HTR-8/SVneo (cell line): ENCODE results near the gene AGAP5.
"Not testable (repeated sequence)": the region's sequence is repeated elsewhere in the genome, so short reads cannot be mapped to it uniquely, and the experiment has no call there.

Experiments used
- DNase-seq: peaks from one replicate; pipeline ENCODE4 v3.0.0; 2011; ENCODE audit warnings: low spot score, mixed read lengths; ENCODE audit not compliant: insufficient read length
- FAIRE-seq: peaks from 2 replicates; lab custom pipeline; 2011; peaks lifted over from hg19 to GRCh38; lab: Jason Lieb, UNC

Gene AGAP5

DNA sequence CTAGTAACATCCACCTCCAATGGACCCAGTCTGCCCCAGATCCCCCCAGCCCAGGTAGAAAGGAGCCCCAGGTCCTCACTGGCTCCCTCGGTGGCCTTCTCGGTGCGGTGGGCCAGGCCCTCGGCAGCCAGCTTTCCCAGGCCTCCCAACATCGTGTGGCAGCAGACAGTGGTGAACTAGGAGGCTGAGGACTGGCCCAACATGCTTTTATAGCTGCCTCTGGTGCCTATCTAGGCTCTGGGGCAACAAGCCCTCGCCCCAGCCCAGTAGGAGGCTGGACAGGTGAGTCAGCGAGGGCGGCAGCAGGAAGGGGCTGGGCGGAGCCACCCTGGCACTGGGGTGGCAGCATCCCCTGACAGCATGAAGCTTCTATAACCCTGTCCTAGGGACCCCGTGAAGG lies 34.3 kb downstream of the AGAP5 start:
- not testable (repeated sequence) for DNase-seq, FAIRE-seq

GRCh38 chr10:73662705-73663104 lies 35.2 kb downstream of the AGAP5 start:
- not testable (repeated sequence) for FAIRE-seq, DNase-seq

DNA sequence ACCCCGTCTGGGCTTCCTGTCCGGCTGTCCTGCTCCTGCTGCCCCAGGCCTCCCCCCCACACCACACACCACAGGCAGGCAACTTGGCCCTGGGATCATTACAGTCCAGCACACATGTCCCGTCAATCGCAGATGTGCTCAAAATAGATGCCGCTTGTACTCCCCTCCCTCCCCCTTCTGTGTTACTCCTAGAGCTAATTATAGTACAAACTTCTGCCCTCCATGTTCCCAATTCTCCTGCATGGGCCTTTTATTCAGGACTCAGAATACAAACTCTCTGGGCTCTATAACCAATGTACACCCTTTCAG lies 42.0 kb downstream of the AGAP5 start, which contains the start of gene SYNPO2L:
Gene SYNPO2L, minus strand, starts transcription at position 40 of the 309 bp plus-strand sequence. CDS start 107 bp downstream, outside the sequence.
- no peak for FAIRE-seq

DNA sequence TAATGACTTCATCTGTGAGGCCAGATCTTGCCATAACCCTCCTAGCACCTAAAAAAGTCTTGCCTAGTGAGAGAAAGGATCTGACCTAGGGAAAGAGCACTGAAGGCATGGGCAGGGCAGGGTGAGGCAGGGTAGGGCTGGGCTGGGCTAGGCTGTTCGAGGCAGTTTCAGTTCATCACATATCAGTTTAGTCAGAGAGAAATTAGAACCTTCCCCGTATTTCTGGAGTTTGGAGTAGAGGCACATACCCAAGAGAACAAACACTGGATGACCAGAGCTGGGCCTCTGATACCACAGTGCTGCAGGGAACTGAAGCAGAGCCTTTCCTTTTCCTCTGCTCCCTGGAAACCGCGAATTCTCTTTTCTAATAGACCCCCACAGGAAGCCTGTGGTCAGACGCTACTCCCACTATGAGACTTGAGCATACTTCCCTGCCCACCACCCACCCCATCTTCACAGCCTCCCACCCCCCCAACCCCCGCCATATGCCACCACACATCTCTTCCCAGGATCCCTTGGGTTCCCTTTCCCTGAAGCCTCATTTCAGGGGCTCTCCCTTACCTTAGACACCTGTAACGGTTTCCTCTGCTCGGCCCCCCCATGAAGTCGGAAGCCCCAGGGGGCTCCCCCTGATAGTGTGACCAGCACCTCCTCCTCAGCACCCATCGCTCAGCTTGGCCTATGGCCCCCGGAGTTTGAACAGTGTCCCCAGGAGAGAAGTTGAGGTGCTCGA lies 42.5 kb downstream of the AGAP5 start:
- no peak for DNase-seq
- FAIRE-seq = no peak

More for the DNA sequence above, 42.0 kb downstream of the AGAP5 start, which contains the start of gene SYNPO2L:
- no peak for DNase-seq

DNA sequence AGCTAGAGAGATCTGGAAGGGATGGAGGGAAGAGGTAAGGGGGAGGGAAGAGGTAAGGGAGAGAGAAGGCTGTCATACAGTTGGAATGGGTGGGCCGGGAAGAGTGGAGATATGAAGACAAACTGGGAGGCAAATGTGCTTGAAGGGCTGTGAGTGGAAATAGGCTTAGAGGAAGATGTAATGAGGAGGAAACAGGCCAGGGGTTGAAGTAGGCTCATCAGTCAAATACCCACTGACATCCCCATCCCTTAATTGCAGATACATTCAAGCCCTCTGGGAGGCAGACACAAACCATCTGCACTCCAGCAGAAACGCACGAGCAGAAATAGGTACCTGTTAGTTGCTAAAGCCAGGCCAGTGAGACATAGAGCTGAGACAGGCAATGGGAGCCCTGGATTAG lies 44.2 kb downstream of the AGAP5 start:
- FAIRE-seq = no peak
- DNase-seq = peak; percentile 59

- FAIRE-seq (no peak), DNase-seq (no peak)
Observed at GRCh38 chr10:73653195-73653594, 44.7 kb downstream of the AGAP5 start.

DNA sequence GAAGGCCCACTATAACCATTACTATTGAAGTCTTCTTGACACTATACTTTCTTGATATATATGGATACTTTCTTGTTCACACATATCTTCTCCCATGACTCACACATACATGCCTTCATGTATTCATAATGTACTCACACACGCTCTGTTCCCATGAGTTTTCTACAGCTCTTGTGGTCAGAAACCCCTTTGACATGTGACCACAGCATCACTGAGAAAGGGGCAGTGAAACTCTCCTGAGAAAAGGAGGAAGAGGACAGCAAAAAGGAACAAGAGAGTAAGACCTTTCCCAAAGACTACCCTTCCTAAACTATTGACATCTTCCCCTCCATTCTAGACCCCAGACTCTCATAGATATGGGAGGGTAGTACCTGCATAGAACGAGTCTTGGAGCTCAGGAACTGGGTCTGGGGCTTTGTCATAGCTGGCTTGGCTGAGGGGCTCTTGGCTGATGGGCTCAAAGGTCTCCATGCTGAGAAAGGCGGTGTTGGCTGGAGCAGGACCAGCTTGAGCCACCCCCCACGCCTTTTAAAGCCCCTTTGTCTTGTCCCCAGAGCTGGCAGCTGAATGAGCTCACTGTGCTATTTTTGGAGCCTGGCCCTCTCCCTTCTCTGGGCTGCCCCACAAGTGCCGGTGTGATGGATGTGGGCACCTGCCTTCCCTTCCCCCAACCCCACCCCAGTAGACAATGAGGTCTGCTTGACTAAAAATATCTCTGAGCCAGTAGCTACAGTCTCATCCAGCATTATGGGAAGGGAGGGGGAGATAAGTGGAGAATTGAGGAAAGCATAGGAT lies 47.2 kb downstream of the AGAP5 start:
- DNase-seq (no peak), FAIRE-seq (no peak)

DNA sequence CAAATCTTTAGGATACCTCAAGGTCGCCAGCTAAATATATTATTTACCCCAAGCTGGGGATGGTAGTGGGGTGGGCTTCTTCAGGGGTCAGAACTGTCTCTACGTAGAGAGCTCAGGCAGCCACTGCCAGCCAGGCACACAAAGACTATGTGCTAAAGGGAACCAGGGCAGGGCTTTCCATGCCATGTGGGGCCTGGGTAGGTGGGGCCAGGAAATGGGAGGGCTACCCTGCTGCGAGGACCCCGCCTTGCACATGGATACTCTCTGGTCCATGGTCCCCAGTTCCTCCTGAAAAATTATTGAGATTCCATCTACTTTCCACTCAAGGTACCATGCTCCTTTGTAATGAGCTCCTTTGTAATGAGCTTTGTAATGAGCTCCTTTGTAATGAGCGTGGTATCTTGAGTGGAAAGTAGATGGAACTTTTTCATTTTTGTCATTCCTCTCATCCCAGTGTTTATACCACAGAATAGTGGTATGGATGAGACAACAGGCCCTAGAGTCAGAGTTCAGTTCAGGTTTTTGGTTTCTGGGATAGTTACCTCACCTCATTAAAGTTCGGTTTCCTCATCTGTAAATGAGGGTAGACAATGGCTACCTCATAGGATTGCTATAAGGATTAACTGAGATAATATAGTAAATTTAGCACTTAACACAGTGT lies 47.9 kb downstream of the AGAP5 start:
- no peak for FAIRE-seq
- no peak for DNase-seq

GRCh38 chr10:73648975-73649829 lies 48.7 kb downstream of the AGAP5 start:
- DNase-seq (peak; percentile 48), FAIRE-seq (peak; percentile 67)

GRCh38 chr10:73647875-73648651 lies 49.8 kb downstream of the AGAP5 start:
- DNase-seq (no peak), FAIRE-seq (no peak)

DNA sequence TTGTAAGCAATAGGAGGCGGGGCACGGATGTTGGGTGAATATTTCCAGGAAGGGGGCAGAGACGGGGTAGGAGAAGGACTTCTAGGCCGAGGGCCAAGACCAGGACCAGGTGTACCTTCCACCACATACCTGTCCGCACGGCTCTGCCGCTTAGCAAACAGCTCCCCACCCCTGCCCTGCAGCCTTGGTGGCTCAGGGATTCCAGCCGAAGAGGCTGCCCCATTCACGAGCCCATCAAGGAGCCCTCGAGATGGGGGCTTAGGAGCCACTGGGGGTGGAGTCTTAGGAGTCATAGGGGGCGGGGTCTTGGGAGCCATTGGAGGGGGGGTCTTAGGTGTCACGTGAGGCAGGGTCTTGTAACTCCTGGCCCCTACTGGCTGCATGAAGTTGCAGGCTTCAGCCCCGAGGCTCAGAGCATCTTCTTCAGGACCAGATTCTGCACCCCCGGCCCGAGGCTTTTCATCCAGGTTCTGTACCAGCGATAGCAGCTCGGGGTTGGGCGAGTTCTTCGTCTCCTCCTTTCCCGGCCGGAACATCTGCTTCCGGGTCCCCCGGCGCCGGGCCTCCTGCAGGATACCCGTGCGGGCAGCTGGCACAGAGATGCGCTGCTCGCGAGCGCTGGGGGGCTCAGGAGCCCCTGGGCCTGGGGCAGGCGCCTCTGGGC lies 50.6 kb downstream of the AGAP5 start:
- DNase-seq = no peak
- FAIRE-seq = no peak

GRCh38 chr10:73646598-73647041 lies 51.3 kb downstream of the AGAP5 start:
- no peak for FAIRE-seq
- DNase-seq = no peak

DNA sequence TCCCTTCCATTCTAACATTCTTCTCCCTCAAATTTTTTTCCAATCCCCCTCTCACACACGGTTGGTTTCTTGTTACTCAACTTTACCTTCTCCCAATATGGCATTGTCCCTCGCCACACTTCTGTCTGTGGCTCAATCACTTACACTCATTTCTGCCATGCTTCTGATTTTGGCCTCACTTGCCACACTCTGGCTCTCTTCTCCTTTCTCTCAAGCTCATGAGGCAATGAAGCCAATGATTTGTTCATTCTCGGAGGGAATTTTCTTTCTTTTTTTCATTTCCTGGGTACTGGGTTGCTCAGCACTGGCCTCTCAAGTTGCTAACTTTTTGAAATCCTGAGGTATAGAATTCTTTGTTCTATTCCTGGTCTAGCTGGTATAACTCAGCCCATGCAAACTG lies 52.7 kb downstream of the AGAP5 start:
- no peak for DNase-seq
- FAIRE-seq = no peak

- DNase-seq (no peak), FAIRE-seq (no peak)
Observed at GRCh38 chr10:73644767-73645166, 53.1 kb downstream of the AGAP5 start.

- FAIRE-seq (no peak), DNase-seq (peak; percentile 76)
Observed at GRCh38 chr10:73644015-73644743, 53.7 kb downstream of the AGAP5 start.

- DNase-seq = no peak
- FAIRE-seq = no peak
Observed at GRCh38 chr10:73643362-73643761, 54.5 kb downstream of the AGAP5 start.

DNA sequence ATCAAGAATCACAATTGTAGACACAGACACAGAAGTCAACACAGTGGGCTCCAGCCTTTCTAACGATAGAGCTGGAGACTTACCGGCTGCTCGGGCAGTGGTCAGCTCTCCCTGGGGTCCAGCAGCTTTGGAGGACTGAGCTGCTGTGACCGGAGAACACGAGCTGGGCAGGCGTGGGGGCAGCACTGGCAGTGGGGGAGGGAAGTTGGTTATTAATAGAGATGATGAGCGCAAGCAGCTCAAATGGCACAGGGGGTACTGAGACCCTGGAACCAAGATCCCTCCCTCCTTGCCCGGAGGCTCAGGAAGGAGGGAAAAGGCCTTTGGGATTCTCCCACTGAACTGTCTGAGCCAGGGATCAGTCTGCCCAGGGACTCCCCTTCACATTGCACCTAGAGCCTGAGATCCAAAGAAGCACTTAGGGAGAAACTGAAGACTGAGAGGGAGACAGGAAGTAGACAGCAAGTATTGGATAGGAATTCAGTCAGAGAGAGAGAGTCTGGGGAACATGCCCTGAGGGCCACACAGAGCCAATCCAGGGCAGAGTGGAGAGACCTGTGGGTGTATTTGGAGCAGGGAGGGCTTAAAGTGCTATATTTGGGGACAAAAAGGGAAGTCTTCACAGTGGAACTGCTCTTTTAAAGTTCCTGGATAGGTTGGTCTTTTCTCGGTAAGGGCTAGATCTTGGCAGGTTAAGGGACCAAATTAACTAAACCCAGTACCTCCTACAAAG lies 56.4 kb downstream of the AGAP5 start, which contains the start of gene MYOZ1:
Gene MYOZ1, minus strand, starts transcription at position 147 of the 733 bp plus-strand sequence. CDS start 1,457 bp downstream, outside the sequence.
- DNase-seq (peak; percentile 54), FAIRE-seq (no peak)
